K562 (cell line): Measurements from ENCODE around the gene WDR91. TPM values are rescaled to one million over a fixed set of nuclear protein-coding genes. Genes with fewer than 3 reads are reported as not detected.
A peak's percentile ranks its signal among the peaks of the same experiment; 100 is the strongest.

Source experiments
- AFF1 ChIP-seq, 2 experiments: fragments of 450-650 bp; IDR thresholded peaks; 2 replicates each; pipeline ENCODE4 v1.6.1; 2018; ENCODE audit warnings: mild to moderate bottlenecking in 2 of 2, low read depth in 1 of 2; ENCODE audit not compliant: partially characterized antibody in 2 of 2
- ATF7 ChIP-seq: fragments of 450-650 bp; IDR thresholded peaks from 2 replicates; pipeline ENCODE4 v1.7.1; 2014; ENCODE audit warnings: mild to moderate bottlenecking, moderate library complexity
- CBX2 ChIP-seq: fragments of 200-600 bp; sonication (generic); IDR thresholded peaks from one replicate; pipeline ENCODE4 v1.6.1; 2012; ENCODE audit warnings: mild to moderate bottlenecking, low read length, inconsistent platforms; ENCODE audit not compliant: insufficient read depth, poor library complexity, severe bottlenecking
- DACH1 ChIP-seq: fragments of 450-650 bp; IDR thresholded peaks from 2 replicates; pipeline ENCODE4 v1.6.1; 2018; ENCODE audit not compliant: partially characterized antibody
- E2F6 ChIP-seq, 2 experiments: IDR thresholded peaks; 2 replicates each; pipeline ENCODE4 v1.6.1; 2011; ENCODE audit warnings: borderline replicate concordance in 1 of 2, control low read depth in 1 of 2, low read depth in 1 of 2, low read length in 1 of 2, mild to moderate bottlenecking in 1 of 2, mixed read lengths in 1 of 2, moderate library complexity in 1 of 2; ENCODE audit not compliant: insufficient read depth in 1 of 2, insufficient read length in 1 of 2, poor library complexity in 1 of 2, severe bottlenecking in 1 of 2; ENCODE audit errors: extremely low read depth in 1 of 2
- ETS2 ChIP-seq: IDR thresholded peaks from 2 replicates; pipeline ENCODE4 v1.6.1; 2016; ENCODE audit warnings: borderline replicate concordance, missing genetic modification characterization, mild to moderate bottlenecking, moderate library complexity, missing compliant biosample characterization; ENCODE audit not compliant: poor library complexity, severe bottlenecking
- FOS ChIP-seq: IDR thresholded peaks from 3 replicates; pipeline ENCODE4 v1.6.1; 2011; ENCODE audit not compliant: insufficient read length; ENCODE audit errors: extremely low read depth
- GATAD2B ChIP-seq: fragments of 450-650 bp; IDR thresholded peaks from 2 replicates; pipeline ENCODE4 v1.6.1; 2017; ENCODE audit warnings: mild to moderate bottlenecking, borderline replicate concordance
- HDAC3 ChIP-seq: fragments of 450-650 bp; IDR thresholded peaks from 2 replicates; pipeline ENCODE4 v1.6.1; 2018; ENCODE audit warnings: borderline replicate concordance, mild to moderate bottlenecking, moderate library complexity; ENCODE audit not compliant: partially characterized antibody
- IFI16 ChIP-seq: fragments of 250-450 bp; sonication (Bioruptor Pico); IDR thresholded peaks from 2 replicates; pipeline ENCODE4 v2.1.2; 2022; ENCODE audit warnings: mild to moderate bottlenecking, inconsistent platforms
- IRF1 ChIP-seq: sonication (generic); formaldehyde crosslinking; IDR thresholded peaks from 2 replicates; pipeline ENCODE4 v1.8.0; 2022; ENCODE audit warnings: missing genetic modification reagents, mild to moderate bottlenecking, borderline replicate concordance
- MLLT1 ChIP-seq, 2 experiments: fragments of 450-650 bp; IDR thresholded peaks; 2 replicates each; pipeline ENCODE4 v1.6.1; 2016
- NFIX ChIP-seq: fragments of 250-450 bp; sonication (Bioruptor Pico); IDR thresholded peaks from 2 replicates; pipeline ENCODE4 v1.4.0; 2020; ENCODE audit warnings: low read depth, mild to moderate bottlenecking, moderate library complexity
- POLR2A ChIP-seq: fragments of 450-650 bp; conservative IDR thresholded peaks from 2 replicates; pipeline ENCODE4 v1.6.1; 2016
- RAD21 ChIP-seq, 2 experiments: fragments of 250-450 bp in 1 of 2; fragments of 450-650 bp in 1 of 2; sonication (Bioruptor Pico) in 1 of 2; formaldehyde crosslinking in 1 of 2; IDR thresholded peaks in 1 of 2; conservative IDR thresholded peaks in 1 of 2; 2 replicates each; pipeline versions ENCODE4 v1.4.0 to v1.8.0; 2020 to 2022; ENCODE audit warnings: mild to moderate bottlenecking in 2 of 2, moderate library complexity in 1 of 2
- RHOXF2B ChIP-seq: fragments of 250-450 bp; sonication (Bioruptor Pico); conservative IDR thresholded peaks from 2 replicates; pipeline ENCODE4 v1.5.1; 2021
- SP1 ChIP-seq: sonication (generic); formaldehyde crosslinking; IDR thresholded peaks from 2 replicates; pipeline ENCODE4 v1.8.1; 2022; ENCODE audit warnings: mild to moderate bottlenecking, missing genetic modification reagents
- ZNF696 ChIP-seq: fragments of 250-450 bp; sonication (Bioruptor Pico); conservative IDR thresholded peaks from 2 replicates; pipeline ENCODE4 v1.4.0; 2020; ENCODE audit warnings: mild to moderate bottlenecking, moderate library complexity
- polyA plus RNA-seq, 8 experiments: library from polyadenylated mRNA; depleted of rRNA in 4 of 8; stranded (reverse) in 5 of 8; unstranded in 3 of 8; fragments of >200 nt; fragmentation: Nextera tagmentation in 2 of 8; fragmentation: Illumina TruSeq in 1 of 8; extraction: Ambion mirVana in 2 of 8; extraction: Trizol in 1 of 8; gene quantifications; 2 replicates each; pipeline versions ENCODE4 v1.2.1 to v1.2.3, GENCODE V29; 2011 to 2014; ENCODE audit warnings: inconsistent platforms in 1 of 8, missing spikeins in 1 of 8
- total RNA-seq, 7 experiments: library from RNA; depleted of rRNA in 6 of 7; stranded (reverse); fragments of >200 nt in 6 of 7; fragmentation: Illumina TruSeq in 2 of 7; extraction: Trizol in 2 of 7; gene quantifications; 2 replicates each; pipeline versions ENCODE4 v1.2.1 to v1.2.3, GENCODE V29; 2011 to 2021; ENCODE audit warnings: low replicate concordance in 1 of 7

Gene WDR91
- total and polyA plus RNA-seq, 9 of the 15 experiments (the other 6 are each of a cell fraction or from before 2014, with no cell fraction given) = 1.9 to 18.2 (median 9.8) TPM

- TF ChIP-seq MLLT1 (IDR thresholded peaks at IDR 0.05) = no peak; a peak in 1 of 4 replicates
- TF ChIP-seq ATF7 = peak; percentile 42
- no peak for TF ChIP-seq IFI16
- peak; percentile 93 for TF ChIP-seq POLR2A
- TF ChIP-seq CBX2 = no peak
- no peak for TF ChIP-seq IRF1 (CRISPR knock-in tag)
- TF ChIP-seq HDAC3 = no peak
- no peak for TF ChIP-seq AFF1 (IDR thresholded peaks at IDR 0.05; ENCODE audit: low read depth in 1 of 2, partially characterized antibody in 2 of 2)
- no peak for TF ChIP-seq RHOXF2B (CRISPR knock-in tag)
- no peak for TF ChIP-seq ETS2
- TF ChIP-seq SP1 (CRISPR knock-in tag) = peak; percentile 84
- TF ChIP-seq ZNF696 (CRISPR knock-in tag) = no peak
- TF ChIP-seq GATAD2B = 0 out of 2 replicates have a peak, but pooled peaks have one; percentile 54
- TF ChIP-seq FOS = no peak
- TF ChIP-seq NFIX (CRISPR knock-in tag) = no peak
- TF ChIP-seq E2F6 (IDR thresholded peaks at IDR 0.05; ENCODE audit: borderline replicate concordance in 1 of 2, extremely low read depth in 1 of 2, insufficient read depth in 1 of 2, insufficient read length in 1 of 2, low read depth in 1 of 2, low read length in 1 of 2, poor library complexity in 1 of 2, severe bottlenecking in 1 of 2) = peak; percentile 9 to 68
- no peak for TF ChIP-seq RAD21 (CRISPR knock-in tag; conservative IDR thresholded peaks at IDR 0.05 in 1 of 2, IDR thresholded peaks at IDR 0.05 in 1 of 2)
- no peak for TF ChIP-seq DACH1
These were observed at the start of gene WDR91 (continued) for GRCh38 chr7:135211179-135211945.
